ENCODE data around the gene CD38.

DNA sequence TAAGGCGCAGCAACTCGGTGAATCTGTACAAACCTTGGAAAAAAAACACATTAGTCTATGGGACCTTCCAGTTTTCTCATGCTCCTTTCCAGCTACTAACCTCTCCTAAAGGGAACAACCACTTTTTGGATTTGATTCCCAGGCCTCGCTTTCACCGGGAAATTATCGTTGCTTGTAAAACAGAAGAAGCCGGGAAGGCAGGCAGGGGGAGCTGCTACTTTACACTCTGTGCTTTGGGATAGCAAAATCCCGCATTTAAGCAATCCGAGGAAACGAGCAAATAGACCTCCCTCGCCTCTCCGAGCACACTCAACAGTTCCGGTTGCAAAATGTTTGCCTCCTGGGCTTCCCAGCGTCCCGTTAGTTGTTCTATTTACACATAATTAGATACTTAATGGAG lies 1.2 kb downstream of the CD38 start:
- TF ChIP-seq, protein P1, sequence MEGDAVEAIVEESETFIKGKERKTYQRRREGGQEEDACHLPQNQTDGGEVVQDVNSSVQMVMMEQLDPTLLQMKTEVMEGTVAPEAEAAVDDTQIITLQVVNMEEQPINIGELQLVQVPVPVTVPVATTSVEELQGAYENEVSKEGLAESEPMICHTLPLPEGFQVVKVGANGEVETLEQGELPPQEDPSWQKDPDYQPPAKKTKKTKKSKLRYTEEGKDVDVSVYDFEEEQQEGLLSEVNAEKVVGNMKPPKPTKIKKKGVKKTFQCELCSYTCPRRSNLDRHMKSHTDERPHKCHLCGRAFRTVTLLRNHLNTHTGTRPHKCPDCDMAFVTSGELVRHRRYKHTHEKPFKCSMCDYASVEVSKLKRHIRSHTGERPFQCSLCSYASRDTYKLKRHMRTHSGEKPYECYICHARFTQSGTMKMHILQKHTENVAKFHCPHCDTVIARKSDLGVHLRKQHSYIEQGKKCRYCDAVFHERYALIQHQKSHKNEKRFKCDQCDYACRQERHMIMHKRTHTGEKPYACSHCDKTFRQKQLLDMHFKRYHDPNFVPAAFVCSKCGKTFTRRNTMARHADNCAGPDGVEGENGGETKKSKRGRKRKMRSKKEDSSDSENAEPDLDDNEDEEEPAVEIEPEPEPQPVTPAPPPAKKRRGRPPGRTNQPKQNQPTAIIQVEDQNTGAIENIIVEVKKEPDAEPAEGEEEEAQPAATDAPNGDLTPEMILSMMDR (IDR thresholded peaks at IDR 0.05), result peak in 2 of 6 experiments; percentile 20 to 26
- TF ChIP-seq POLR2A (IDR thresholded peaks at IDR 0.05), result peak in 1 of 4 donors; percentile 26
- TF ChIP-seq EP300 (IDR thresholded peaks at IDR 0.05), result peak in 2 of 4 donors; percentile 21 to 37
